NCI-H345 treated with DMSO at 0.1 percent for 48 hours (cell line): ENCODE results near the gene DECR2.
"Not testable (repeated sequence)": the region's sequence is repeated elsewhere in the genome, so short reads cannot be mapped to it uniquely, and the experiment has no call there.

Experiments
- DNase-seq: peaks from one replicate; lab custom pipeline; 2025; ENCODE audit not compliant: unreplicated experiment; lab: John Stamatoyannopoulos, UW

DECR2 gene

DNA sequence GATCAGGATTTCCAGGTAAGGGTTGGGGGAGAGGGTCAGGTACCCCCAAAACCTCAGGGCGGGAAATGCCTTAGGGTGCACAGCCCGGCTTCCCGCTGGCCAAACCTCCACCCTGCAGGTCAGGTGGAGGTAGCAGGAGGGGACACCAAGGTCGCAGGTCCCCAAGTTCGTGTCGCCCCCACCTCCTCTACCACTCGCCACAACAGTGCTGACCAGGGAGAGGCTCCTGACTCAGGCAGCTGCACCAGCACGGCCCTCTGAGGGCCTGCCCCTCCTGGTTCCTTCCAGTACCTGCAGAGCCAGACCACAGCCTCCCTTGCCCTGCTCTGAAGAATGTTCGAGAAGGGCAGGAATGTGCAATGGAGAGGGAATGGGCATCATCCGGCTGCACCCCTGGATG is 35.2 kb upstream of the DECR2 start:
- DNase-seq = no peak

GRCh38 chr16:367333-367903 is 34.3 kb upstream of the DECR2 start:
- no peak for DNase-seq

- no peak for DNase-seq
These were observed 33.1 kb upstream of the DECR2 start for GRCh38 chr16:368388-369158.

GRCh38 chr16:369275-369865 is 32.3 kb upstream of the DECR2 start:
- DNase-seq = no peak

GRCh38 chr16:369866-370436 is 31.7 kb upstream of the DECR2 start:
- no peak for DNase-seq

- DNase-seq = peak; percentile 81
These were observed 31.2 kb upstream of the DECR2 start, which contains the start of gene MRPL28 for GRCh38 chr16:370443-370842. Gene MRPL28, minus strand, starts transcription at chr16:370538. Its CDS starts 320 bp downstream, at chr16:370218.

- no peak for DNase-seq
These were observed 30.6 kb upstream of the DECR2 start for GRCh38 chr16:370979-371514.

- no peak for DNase-seq
These were observed 30.0 kb upstream of the DECR2 start for GRCh38 chr16:371515-372301.

DNA sequence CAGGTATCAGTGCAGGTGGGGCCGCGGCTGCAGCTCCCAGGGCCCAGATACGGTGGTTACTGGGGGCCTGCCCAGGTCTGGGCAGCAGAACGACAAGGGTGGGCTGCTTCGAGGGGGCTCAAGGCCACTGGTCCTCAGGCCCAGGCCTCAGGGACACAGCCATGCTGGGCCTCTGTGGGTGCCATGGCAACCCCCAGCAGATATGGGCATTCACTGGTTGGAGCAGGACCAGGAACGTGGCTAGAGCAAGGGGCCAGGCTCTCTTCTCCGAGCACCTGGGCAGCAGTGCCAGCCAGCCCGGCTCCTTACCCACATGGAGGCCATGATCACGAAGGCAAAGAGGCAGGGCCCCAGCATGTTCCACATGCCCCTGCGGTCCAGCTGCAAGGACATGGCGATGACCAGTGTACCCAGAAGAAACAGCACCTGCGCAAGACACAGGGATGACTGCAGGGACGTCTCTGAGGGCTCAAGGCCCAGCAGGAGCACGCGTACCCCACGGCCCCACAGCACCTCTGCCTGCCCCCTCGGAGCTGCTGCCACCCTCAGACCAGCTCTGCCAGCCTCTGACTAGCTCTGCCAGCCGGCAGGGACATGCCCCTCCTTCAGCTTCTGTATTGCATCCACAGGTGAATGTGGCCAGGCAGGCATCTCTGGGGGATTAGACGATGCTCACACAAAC is 29.2 kb upstream of the DECR2 start:
- DNase-seq = no peak

GRCh38 chr16:373020-373598 is 28.6 kb upstream of the DECR2 start:
- no peak for DNase-seq

GRCh38 chr16:373848-374615 is 27.7 kb upstream of the DECR2 start:
- no peak for DNase-seq

GRCh38 chr16:374616-374926 is 27.1 kb upstream of the DECR2 start:
- no peak for DNase-seq

DNA sequence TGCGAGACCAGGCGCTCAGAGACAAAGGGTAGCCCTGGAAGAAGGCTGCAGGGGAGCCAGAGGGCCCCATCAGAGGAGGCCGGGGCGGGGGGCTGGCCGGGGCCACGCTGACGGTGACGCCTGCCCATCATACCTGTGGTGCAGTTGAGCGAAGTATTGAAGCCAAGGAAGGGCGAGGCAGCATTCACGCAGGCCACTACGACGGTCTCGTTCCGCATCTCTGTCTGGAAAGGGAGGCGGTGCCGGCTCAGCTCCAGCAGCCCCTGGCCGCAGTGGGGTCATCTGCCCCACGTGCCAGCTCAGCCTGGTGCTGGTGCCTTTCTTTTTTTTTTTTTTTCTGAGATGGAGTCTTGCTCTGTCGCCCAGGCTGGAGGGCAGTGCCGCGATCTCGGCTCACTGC is 26.5 kb upstream of the DECR2 start:
- no peak for DNase-seq

GRCh38 chr16:375927-376816 is 25.5 kb upstream of the DECR2 start:
- no peak for DNase-seq

DNA sequence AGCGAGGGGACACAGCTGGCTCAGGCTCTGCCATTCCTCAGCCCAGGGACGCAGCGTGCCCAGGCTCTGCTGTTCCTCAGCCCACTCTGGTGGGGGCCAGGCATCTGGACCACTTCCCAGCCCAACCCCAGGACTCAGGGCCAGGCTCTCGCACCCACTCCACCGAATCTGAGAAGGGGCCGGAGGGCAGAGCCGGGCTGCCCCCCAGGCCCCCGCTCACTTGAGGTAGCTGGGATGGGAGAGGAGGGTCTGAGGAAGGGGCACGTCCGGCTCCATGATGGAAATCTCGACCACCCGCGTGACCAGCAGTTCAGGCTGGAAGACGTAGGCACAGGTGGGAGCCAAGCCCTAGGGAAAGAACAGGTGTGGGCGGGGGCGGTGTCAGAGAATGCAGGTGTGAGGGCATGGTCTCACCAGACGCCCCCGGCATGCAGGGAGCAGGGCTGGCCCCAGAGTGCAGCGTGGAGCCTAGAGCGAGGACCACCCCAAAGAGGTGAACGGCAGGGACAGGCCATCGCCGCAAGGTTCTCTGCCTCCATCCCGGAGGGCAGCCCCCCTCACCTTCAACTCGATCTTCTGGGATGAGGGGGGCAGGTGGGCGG is 24.8 kb upstream of the DECR2 start:
- no peak for DNase-seq

- no peak for DNase-seq
These were observed 24.2 kb upstream of the DECR2 start for GRCh38 chr16:377419-377951.

DNA sequence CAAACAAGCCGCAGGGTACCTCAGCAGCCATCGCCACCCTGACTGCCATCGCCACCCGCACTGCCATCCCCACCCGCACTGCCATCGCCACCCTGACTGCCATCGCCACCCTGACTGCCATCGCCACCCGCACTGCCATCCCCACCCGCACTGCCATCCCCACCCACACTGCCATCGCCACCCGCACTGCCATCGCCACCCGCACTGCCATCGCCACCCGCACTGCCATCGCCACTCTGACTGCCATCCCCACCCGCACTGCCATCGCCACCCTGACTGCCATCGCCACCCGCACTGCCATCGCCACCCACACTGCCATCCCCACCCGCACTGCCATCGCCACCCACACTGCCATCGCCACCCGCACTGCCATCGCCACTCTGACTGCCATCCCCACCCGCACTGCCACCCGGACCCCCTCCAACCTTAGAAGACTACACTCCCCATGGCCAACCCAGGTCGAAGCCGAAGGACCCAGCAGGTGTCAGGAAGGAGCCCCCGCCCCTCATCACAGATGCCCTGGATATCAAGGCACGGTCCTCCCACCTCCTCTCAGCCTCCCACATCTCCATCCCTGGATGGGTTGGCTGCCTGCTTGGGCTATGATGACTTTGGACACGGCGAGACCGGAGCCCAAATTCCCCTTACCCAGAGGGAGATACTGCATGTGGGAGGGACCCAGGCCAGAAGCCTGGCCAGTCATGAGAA is 23.4 kb upstream of the DECR2 start:
- not testable (repeated sequence) for DNase-seq
